OCI-LY1 (cell line): ENCODE data around the gene MYL10.

Experiments
- H2AFZ ChIP-seq: fragments of 200-600 bp; sonication (generic), shearing (Covaris generic); 2 replicates; pipeline ENCODE4 v1.6.0; 2014; ENCODE audit warnings: antibody characterized with exemption, mild to moderate bottlenecking, low read length
- H3F3A ChIP-seq: fragments of 200-600 bp; sonication (generic), shearing (Covaris generic); 2 replicates; pipeline ENCODE4 v1.6.0; 2014; ENCODE audit warnings: mild to moderate bottlenecking, antibody characterized with exemption, low read length, moderate library complexity; ENCODE audit not compliant: insufficient read depth
- H3K27ac ChIP-seq: fragments of 200-600 bp; sonication (generic); 2 replicates; pipeline ENCODE4 v1.5.1; 2014; ENCODE audit warnings: low read length, mixed run types, mild to moderate bottlenecking, low read depth; ENCODE audit not compliant: poor library complexity, severe bottlenecking
- H3K27me3 ChIP-seq: fragments of 200-600 bp; sonication (generic); 2 replicates; pipeline ENCODE4 v1.6.0; 2014; ENCODE audit warnings: antibody characterized with exemption, mild to moderate bottlenecking, low read length, moderate library complexity; ENCODE audit not compliant: insufficient read depth
- H3K36me3 ChIP-seq: fragments of 200-600 bp; sonication (generic); 2 replicates; pipeline ENCODE4 v1.6.1; 2014; ENCODE audit warnings: mild to moderate bottlenecking, antibody characterized with exemption, low read length, moderate library complexity, mixed read lengths; ENCODE audit not compliant: insufficient read depth
- H3K4me1 ChIP-seq: fragments of 200-600 bp; sonication (generic); 2 replicates; pipeline ENCODE4 v1.5.1; 2014; ENCODE audit warnings: mild to moderate bottlenecking, low read length, moderate library complexity; ENCODE audit not compliant: insufficient read depth, severe bottlenecking
- H3K4me2 ChIP-seq: fragments of 200-600 bp; sonication (generic), shearing (Covaris generic); 2 replicates; pipeline ENCODE4 v1.6.1; 2014; ENCODE audit warnings: low read length
- H3K4me3 ChIP-seq: fragments of 200-600 bp; sonication (generic); 2 replicates; pipeline ENCODE4 v1.5.1; 2014; ENCODE audit warnings: low read length, low read depth, mild to moderate bottlenecking, mixed read lengths; ENCODE audit not compliant: poor library complexity, severe bottlenecking
- H3K79me2 ChIP-seq: fragments of 200-600 bp; shearing (Covaris generic); 2 replicates; pipeline ENCODE4 v1.6.1; 2016; ENCODE audit warnings: mixed run types, low read length, mixed read lengths; ENCODE audit not compliant: insufficient read depth
- H3K9ac ChIP-seq: fragments of 200-600 bp; sonication (generic), shearing (Covaris generic); 2 replicates; pipeline ENCODE4 v1.6.1; 2014; ENCODE audit warnings: mild to moderate bottlenecking, low read length, mixed read lengths
- H3K9me2 ChIP-seq: fragments of 200-600 bp; sonication (generic), shearing (Covaris generic); 2 replicates; pipeline ENCODE4 v1.6.1; 2014; ENCODE audit warnings: low read depth, mild to moderate bottlenecking, low read length, mixed read lengths
- H3K9me3 ChIP-seq: fragments of 200-600 bp; shearing (Covaris generic); 2 replicates; pipeline ENCODE4 v1.6.1; 2014; ENCODE audit warnings: low read length, mixed read lengths
- H4K20me1 ChIP-seq: fragments of 200-600 bp; sonication (generic), shearing (Covaris generic); 2 replicates; pipeline ENCODE4 v1.6.0; 2016; ENCODE audit warnings: mild to moderate bottlenecking, low read length; ENCODE audit not compliant: insufficient read depth
- EZH2 ChIP-seq: fragments of 200-600 bp; sonication (generic), shearing (Covaris generic); IDR thresholded peaks from 2 replicates; pipeline ENCODE4 v1.8.0; 2017; ENCODE audit warnings: borderline replicate concordance, mixed run types, mild to moderate bottlenecking, antibody characterized with exemption, low read length, moderate library complexity, mixed read lengths
- TF ChIP-seq, protein P1 (sequence below): fragments of 200-600 bp; sonication (generic), shearing (Covaris generic); IDR thresholded peaks from 2 replicates; pipeline ENCODE4 v1.5.1; 2017; ENCODE audit warnings: mild to moderate bottlenecking, antibody characterized with exemption, low read length, moderate library complexity, mixed read lengths

Gene MYL10

DNA sequence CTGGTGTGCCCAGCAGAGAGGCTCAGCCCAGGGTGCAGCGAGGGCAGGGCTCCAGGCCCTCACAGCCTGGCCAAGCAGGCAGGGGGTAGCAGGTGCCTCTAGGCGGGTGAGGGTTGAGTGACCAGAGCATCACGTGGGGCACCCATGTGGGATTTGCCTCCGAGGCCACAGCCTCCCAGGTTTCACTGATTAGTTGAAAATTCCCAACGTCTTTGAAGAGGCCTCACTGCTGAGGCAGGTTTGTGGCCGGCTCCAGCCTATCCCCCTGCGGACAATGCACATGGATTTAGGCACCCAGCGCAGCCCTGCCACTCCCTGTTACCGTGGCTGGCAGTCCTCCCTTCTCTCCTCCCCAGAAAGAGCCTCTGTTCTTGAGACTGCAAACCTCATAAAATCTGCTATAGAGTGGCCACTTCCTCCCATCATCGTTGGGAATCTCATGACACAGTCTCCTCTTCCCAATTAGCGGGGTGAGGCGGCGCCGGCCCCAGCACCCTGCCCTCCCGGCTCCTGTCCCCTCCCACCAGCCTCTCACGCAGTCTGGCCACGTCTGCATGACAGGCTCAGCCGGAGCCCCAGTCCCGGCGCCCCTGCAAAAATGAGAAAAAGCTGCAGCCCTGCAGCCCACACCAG, 10.8 kb downstream of the MYL10 start:
- H2AFZ ChIP-seq: no peak overlapping the region
- no peaks in the 10 kb centered on the region for H3F3A ChIP-seq
- H3K36me3 ChIP-seq: no peaks in the 10 kb centered on the region
- no peak overlapping the region for H3K27ac ChIP-seq
- no peaks in the 10 kb centered on the region for H3K9me2 ChIP-seq
- no peaks in the 10 kb centered on the region for H3K4me1 ChIP-seq
- H3K9ac ChIP-seq: no peak overlapping the region
- peaks cover 36% of the 10 kb centered on the region for H3K27me3 ChIP-seq
- H3K4me3 ChIP-seq: no peak overlapping the region
- H3K9me3 ChIP-seq: no peaks in the 10 kb centered on the region
- H4K20me1 ChIP-seq: no peaks in the 10 kb centered on the region
- H3K4me2 ChIP-seq: no peak overlapping the region
- H3K79me2 ChIP-seq: no peaks in the 10 kb centered on the region
- TF ChIP-seq, protein P1, sequence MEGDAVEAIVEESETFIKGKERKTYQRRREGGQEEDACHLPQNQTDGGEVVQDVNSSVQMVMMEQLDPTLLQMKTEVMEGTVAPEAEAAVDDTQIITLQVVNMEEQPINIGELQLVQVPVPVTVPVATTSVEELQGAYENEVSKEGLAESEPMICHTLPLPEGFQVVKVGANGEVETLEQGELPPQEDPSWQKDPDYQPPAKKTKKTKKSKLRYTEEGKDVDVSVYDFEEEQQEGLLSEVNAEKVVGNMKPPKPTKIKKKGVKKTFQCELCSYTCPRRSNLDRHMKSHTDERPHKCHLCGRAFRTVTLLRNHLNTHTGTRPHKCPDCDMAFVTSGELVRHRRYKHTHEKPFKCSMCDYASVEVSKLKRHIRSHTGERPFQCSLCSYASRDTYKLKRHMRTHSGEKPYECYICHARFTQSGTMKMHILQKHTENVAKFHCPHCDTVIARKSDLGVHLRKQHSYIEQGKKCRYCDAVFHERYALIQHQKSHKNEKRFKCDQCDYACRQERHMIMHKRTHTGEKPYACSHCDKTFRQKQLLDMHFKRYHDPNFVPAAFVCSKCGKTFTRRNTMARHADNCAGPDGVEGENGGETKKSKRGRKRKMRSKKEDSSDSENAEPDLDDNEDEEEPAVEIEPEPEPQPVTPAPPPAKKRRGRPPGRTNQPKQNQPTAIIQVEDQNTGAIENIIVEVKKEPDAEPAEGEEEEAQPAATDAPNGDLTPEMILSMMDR: no peak
- TF ChIP-seq EZH2: no peak

DNA sequence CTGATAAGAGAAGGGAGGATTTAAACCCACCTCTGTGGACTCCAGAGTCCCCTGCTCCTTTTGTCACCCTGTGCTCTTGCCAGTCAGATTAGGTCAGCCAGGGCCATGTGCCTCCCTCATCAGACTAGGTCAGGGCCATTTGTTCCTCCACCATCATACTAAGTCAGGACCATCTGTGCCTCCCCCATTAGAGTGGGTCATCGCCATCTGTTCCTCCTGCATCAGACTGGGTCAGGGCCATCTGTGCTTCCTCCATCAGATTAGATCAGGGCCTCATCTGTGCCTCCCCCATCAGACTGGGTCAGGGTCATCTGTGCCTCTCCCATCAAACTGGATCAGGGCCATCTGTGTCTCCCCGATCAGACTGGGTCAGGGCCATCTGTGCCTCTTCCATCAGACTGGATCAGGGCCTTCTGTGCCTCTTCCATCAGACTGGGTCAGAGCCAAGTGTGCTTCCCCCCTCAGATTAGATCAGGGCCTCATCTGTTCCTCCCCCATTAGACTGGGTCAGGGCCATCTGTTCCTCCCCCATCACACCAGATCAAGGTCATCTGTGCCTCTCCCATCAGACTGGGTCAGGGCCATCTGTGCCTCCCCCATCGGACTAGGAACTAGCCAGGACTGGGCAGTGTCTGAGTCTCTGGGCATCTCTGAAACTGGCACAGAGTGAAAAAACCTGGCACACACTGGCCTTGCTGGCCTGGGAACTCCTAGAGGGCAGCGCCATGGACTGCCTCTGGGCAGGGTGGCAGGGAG, 11.5 kb downstream of the MYL10 start:
- no peaks in the 10 kb centered on the region for H3K79me2 ChIP-seq
- no peaks in the 10 kb centered on the region for H3F3A ChIP-seq
- no peak overlapping the region for H3K27ac ChIP-seq
- no peaks in the 10 kb centered on the region for H3K9me3 ChIP-seq
- no peak overlapping the region for H3K9ac ChIP-seq
- H3K27me3 ChIP-seq: peaks cover 42% of the 10 kb centered on the region
- no peaks in the 10 kb centered on the region for H4K20me1 ChIP-seq
- no peak overlapping the region for H3K4me2 ChIP-seq
- TF ChIP-seq, protein P1: no peak
- no peak for TF ChIP-seq EZH2
- H3K4me3 ChIP-seq: no peak overlapping the region
- no peaks in the 10 kb centered on the region for H3K36me3 ChIP-seq
- no peaks in the 10 kb centered on the region for H3K9me2 ChIP-seq
- H2AFZ ChIP-seq: no peak overlapping the region
- H3K4me1 ChIP-seq: no peaks in the 10 kb centered on the region

DNA sequence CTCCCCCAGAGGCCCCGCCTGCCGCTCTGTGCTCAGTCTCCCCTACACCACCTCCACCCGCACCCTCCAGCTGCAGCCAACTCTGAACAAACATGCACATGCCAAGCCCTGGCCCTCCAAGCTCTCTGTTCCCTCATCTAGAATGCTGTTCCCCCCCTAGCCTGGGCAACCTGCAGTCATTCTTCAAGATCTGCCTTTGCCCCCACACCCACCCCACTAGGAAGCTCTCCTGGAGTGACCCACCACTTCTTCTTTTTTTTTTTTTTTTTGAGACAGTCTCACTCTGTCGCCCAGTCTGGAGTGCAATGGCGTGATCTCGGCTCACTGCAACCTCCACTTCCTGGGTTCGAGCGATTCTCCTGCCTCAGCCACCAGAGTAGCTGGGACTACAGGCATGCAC, 13.7 kb downstream of the MYL10 start:
- Histone ChIP-seq H2AFZ (no peak overlapping the region), H3K4me2 (no peak overlapping the region), H3K9me3 (no peaks in the 10 kb centered on the region)

More for the DNA sequence above, 13.7 kb downstream of the MYL10 start:
- TF ChIP-seq EZH2: no peak
- TF ChIP-seq, protein P1: no peak
- Histone ChIP-seq H3K79me2 (no peaks in the 10 kb centered on the region), H3K9ac (no peak overlapping the region), H3K27ac (no peak overlapping the region), H3K4me3 (no peak overlapping the region), H4K20me1 (no peaks in the 10 kb centered on the region), H3K36me3 (no peaks in the 10 kb centered on the region), H3K9me2 (no peaks in the 10 kb centered on the region), H3K4me1 (no peaks in the 10 kb centered on the region), H3F3A (no peaks in the 10 kb centered on the region), H3K27me3 (peaks cover 41% of the 10 kb centered on the region)
